Stimulated activated CD4-positive, alpha-beta T cell treated with anti-CD3 and anti-CD28 coated beads, Interleukin-12 subunit alpha, Interleukin-12 subunit beta, amount 100 ng/mL, for 4 hours (primary cell): ENCODE data around the gene TRAF3IP1.
"Not testable (repeated sequence)": the region's sequence is repeated elsewhere in the genome, so short reads cannot be mapped to it uniquely, and the experiment has no call there.

Experiments used
- DNase-seq: peaks from one replicate; pipeline ENCODE4 v3.0.0-alpha.2; 2020

The TRAF3IP1 gene

DNA sequence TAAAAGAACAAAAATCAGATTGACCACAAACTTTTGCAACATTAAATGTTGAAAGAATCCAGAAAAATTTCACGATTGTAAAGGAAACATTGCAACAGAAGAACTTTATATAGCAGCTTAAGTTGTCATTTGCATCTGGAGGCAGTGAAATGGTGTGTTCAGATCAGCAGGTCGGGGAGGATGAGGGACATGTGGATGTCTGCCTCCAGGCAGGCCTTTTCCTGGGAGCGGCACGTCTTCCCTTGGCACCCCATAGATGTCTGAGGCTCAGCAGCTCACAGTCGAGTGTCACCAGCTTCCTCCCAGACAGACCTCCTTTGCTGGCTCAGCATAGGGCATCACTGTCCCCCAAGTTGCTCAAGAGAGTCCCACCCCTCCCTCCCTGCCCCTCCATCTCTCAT lies 62.1 kb downstream of the TRAF3IP1 start:
- DNase-seq = no peak

DNA sequence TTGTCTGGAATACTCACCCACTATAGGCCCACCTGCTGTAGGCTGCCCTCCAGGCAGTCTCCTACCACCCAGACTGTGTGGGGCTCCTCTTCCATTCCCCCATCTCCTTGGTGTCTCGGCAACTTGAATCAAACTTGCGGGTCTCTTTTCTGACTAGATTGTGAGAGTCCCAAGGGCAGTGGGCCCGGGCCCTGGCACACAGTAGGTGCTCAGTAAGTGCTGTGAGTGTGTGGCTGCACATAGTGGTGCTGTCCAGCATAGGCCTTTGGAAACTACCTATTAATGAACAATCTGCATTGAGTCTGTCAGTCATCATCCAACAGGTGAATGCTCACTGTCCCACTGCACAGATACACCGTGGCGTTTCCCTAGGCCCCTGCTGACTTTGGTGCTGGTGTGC lies 62.8 kb downstream of the TRAF3IP1 start:
- DNase-seq = no peak

- no peak for DNase-seq
These were observed 63.5 kb downstream of the TRAF3IP1 start for GRCh38 chr2:238383743-238384380.

DNA sequence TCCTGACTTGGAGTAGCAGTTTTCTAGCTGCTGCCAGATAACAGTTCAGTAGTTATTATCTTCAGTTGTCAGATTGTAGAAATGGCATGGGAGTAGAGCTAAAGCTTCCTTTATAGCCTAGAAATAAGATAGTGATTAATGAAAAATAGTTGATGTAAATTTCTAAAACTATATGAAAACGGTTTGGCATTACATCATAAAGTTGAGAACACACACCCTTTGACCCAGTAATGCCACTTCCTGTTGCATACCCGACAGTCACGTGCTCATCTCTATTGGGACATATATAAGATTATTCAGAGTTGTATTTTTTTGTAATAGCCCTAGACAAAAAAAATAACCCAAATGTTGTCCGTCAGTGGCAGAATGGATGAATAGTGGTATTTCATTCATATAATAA lies 67.0 kb downstream of the TRAF3IP1 start:
- DNase-seq = no peak

- no peak for DNase-seq
These were observed 68.5 kb downstream of the TRAF3IP1 start for GRCh38 chr2:238388794-238389193.

DNA sequence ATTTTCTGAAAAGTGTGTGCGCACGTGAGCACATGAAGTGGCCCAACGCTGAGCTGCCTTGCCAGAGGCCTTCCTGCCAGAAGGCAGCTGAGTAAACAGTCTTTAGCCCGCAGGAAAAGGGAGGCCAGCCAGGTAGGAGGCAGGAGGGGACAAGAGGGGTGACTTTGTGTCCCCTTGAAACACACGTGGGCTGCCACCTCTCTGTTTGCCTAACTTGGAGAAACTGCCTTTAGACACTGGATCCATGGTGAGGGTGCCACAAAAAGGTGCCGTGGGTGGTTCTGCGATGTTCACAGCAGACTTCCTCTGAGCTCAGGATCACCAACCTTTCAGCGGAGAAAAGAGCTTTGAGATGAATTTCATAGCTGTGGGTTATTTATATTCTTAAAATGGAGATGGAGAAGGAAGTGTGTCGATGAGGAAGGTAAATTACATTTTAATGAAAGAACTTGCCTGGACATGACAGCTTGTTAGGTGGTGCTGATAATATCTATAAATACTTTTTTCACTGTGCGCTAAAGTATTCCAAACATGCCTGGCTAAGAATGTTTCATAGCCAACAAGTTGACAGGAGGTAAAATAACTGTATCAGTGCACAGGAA lies 69.8 kb downstream of the TRAF3IP1 start:
- DNase-seq = no peak

DNA sequence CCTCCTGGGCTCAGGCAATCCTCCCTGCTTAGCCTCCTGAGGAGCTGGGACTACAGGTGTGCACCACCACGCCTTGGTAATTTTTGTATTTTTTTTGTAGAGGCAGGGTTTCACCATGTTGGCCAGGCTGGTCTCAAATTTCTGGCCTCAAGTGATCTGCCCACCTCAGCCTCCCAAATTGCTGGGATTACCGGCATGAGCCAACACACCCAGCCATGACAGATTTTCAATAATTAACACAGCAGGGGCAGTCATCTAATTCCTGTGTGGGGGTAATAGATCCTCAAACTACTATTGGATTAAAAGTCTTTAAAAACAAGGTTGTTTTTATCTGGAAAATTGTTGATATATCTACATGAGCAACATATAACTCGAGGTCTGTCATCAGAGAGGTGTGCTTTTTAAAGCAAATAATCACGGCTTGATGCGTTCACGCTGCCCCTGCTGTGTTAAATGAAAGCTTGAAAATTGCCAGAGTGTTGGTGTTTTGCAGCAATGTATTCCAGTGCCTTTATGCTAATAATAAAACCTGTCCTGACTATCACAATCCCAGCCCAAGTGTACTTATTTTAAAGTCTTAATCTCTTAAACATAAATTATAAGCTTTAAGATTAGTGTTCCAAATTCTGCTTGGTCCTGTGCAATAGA lies 70.8 kb downstream of the TRAF3IP1 start:
- no peak for DNase-seq

DNA sequence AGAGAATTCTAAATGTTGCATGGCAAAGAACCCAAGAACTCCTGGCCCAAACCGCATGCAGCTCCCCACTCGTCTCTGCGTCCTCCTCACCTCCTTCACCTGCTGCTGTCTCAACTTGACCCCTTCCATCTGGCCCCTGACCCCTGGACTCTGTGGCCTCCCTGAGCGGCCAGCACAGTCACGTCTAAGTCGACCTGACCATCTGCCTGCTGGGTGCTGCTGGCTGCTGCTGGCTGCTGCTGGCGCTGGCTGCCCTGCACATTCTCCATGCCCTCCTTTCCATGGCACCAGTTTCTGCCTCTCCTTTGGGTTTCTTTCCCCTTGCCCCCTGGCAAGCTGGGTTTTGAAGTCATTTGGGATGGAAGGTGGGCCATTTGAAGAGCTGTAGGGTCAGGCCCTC lies 76.3 kb downstream of the TRAF3IP1 start:
- DNase-seq = no peak

DNA sequence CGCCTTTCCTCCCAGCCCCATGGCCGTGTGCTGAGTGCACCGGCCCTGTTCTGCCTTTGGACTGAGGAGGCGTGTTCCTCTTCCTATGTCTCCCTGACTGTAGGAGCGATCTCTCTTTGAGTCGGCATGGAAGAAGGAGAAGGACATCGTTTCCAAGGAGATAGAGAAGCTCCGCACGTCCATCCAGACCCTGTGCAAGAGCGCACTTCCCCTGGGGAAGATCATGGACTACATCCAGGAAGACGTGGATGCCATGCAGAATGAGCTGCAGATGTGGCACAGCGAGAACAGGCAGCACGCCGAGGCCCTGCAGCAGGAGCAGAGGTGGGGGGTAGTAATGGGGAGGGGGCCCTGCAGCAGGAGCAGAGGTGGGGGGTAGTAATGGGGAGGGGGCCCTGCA lies 77.0 kb downstream of the TRAF3IP1 start:
- DNase-seq = no peak

DNA sequence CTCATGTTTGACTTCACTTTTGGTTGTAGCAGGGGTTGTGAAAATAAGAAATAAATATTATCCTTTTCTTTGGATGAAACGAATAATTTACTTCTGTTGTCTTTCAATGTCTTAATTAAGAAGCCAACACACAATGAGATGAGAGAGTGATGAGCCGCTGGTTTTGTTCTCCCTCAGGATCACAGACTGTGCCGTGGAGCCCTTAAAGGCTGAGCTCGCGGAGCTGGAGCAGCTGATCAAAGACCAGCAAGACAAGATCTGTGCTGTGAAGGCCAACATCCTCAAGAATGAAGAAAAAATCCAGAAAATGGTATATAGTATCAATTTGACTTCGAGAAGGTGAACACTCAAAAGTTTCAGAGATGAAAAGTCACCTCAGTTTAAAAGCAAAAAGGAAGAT lies 78.3 kb downstream of the TRAF3IP1 start:
- no peak for DNase-seq

DNA sequence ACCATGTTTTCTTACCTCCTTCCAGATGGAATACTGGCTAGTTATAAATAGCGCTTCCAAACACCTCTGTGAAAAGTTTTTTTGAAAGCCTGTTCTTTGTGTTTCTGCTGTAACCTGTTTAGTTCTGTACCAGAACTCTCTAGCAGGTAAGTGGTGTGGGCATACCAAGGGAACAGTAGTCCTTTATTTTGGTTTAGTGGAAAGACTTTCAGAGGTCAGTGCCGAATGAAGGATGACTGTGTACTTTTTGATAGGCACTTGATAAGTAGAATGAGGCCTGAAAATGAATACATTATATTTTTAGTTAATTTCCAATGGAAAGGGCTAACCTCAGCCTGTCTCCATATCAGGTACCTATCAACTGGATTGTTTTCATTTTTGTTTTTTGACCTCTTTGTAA lies 78.8 kb downstream of the TRAF3IP1 start:
- DNase-seq = no peak

- no peak for DNase-seq
These were observed 81.2 kb downstream of the TRAF3IP1 start for GRCh38 chr2:238401551-238401950.

DNA sequence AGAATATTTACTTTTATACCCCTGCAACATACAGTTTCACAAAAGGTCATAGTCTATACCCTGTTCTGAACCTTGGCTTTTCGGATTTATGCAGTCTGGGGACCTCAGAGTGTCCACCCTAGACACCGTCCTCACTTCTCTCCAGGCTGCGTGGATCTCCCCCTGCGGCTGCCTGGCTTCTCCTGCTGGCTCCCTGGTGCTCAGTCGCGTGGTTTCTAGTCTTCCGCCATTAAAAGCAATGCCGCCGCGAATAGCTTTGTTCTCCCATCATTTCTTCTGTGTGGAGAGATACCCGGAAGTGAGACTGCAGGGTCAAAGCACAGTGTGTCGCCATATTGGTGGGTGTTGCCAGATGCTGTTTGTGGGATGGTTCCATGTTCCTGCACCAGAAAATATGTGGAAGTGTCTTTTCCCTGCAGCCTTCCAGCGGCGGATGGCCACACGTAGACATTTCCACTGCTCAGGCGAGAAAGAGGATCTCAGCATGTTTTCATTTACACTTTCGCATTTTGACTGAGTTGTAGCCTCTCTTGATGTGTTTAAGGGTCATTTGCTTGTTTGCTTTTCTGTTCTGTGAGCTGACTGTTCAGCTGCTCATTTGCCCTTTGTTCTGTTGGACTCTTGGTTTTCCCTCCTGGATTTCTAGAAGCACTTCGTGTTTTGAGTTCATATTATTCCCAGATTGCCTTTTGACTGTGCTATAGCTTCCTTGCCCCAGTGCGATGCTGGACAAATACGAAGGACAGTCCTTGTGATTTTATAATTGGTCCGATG lies 83.5 kb downstream of the TRAF3IP1 start:
- DNase-seq = no peak

DNA sequence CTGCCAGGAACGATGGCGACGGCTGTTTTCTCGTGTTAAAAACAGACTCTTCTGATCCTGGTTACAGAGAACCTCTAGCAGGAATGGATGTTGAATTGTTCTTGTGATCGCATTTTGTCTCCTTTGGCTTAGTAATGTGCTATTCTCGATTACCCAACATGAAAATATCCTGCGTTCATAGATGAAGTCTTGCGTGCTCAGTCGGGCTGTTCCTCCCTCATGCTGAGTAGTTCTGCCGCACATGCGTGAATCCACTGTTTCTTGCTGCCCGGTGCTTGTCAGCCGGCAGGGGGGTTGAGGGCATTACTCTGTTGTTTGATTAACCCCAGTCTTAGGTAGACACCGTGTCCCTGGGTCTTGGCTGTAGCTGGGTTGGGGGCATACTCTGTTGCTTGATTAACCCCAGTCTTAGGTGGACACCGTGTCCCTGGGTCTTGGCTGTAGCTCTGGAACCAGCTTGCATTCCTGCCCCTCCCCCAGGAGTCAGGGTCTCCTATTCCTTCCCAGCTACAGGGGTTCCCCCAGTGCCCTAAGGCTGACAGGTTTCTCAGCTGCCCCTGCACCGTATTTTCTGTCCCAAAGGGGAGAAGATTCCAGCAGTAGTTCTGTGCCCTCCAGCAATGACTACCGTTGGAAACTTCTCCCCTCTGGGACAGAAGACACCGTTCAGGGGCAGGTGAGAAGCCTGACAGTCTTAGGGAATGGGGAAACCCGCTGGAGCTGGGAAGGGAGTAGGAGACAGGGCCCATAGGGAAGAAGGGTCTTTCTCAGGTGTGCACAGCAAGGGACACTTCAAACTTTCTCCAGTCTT lies 84.3 kb downstream of the TRAF3IP1 start:
- DNase-seq = no peak

- not testable (repeated sequence) for DNase-seq
These were observed 84.9 kb downstream of the TRAF3IP1 start for GRCh38 chr2:238405217-238405555.

- DNase-seq = no peak
These were observed 86.1 kb downstream of the TRAF3IP1 start for GRCh38 chr2:238406221-238406997.

GRCh38 chr2:238406998-238407285 lies 86.6 kb downstream of the TRAF3IP1 start:
- DNase-seq = no peak

- DNase-seq = no peak
These were observed 87.2 kb downstream of the TRAF3IP1 start for GRCh38 chr2:238407566-238407965.

GRCh38 chr2:238408615-238409340 lies 88.5 kb downstream of the TRAF3IP1 start:
- DNase-seq = no peak

DNA sequence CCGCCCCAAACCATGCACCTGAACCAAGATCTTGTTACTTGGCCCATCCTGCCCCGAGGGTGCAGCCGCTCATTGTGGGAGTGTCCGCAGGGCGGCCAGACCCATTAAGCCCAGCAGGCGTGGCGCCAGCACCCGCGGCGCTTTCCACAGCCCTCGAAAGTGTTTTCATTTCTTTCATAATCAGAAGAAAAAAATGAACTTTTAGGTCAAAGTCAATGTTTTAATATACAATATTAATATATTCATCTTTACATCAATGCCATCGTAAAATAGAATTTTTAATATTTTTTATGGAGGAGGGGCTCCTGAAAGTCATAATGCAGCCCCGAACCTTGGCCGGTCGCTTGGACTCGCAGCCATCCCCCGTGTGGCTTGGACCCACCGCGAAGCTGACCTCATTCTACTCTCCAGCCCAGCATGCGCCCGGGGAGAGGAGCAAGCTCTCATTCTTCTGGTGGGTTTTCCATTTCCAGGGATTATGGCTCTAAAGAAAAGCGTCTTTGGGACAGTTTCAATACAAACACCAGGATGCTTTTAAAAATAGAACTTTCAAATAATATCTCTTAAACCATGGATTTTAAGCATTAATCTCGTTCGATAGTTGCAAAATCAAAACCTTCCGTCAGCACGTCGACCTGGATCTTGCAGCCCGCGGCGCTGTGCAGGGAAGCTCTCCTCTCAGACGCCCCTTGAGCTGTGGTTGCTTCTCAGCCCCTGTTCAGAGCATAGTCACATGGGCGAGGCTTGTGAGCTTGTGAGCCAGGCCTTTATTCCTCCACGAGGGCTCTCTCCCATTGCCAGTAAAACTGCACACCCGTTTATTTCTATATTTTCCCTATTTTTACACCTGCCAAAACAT lies 89.3 kb downstream of the TRAF3IP1 start:
- DNase-seq = no peak
